HepG2 (cell line): ENCODE data around the gene ZFP62. TPM values are rescaled to one million over a fixed set of nuclear protein-coding genes. Genes with fewer than 3 reads are reported as not detected.

ENCODE experiments used
- AKAP8 ChIP-seq: sonication (generic); formaldehyde crosslinking; IDR thresholded peaks from 2 replicates; pipeline ENCODE4 v1.5.1; 2020; ENCODE audit warnings: mild to moderate bottlenecking, missing genetic modification reagents
- GABPA ChIP-seq, 2 experiments: IDR thresholded peaks; 2 replicates each; pipeline ENCODE4 v1.6.1; 2011 to 2016; ENCODE audit warnings: low read depth in 2 of 2, low read length in 1 of 2, missing biosample characterization in 1 of 2, missing genetic modification characterization in 1 of 2
- KDM5B ChIP-seq: sonication (generic); formaldehyde crosslinking; IDR thresholded peaks from 2 replicates; pipeline ENCODE4 v1.4.0; 2020; ENCODE audit warnings: missing genetic modification reagents, mild to moderate bottlenecking, borderline replicate concordance
- MXD4 ChIP-seq: IDR thresholded peaks from 2 replicates; pipeline ENCODE4 v1.6.1; 2016; ENCODE audit warnings: mild to moderate bottlenecking, missing biosample characterization, missing genetic modification reagents
- MXI1 ChIP-seq: IDR thresholded peaks from 3 replicates; pipeline ENCODE4 v1.6.1; 2012; ENCODE audit warnings: low read depth, low read length, inconsistent platforms, borderline replicate concordance
- PCBP2 ChIP-seq: fragments of 200-400 bp; formaldehyde crosslinking; optimal IDR thresholded peaks from 2 replicates; pipeline ENCODE3; 2018; ENCODE audit warnings: low read length, low read depth; ENCODE audit not compliant: poor library complexity, severe bottlenecking
- SOX6 ChIP-seq, 2 experiments: fragments of 450-650 bp in 1 of 2; sonication (generic) in 1 of 2; formaldehyde crosslinking in 1 of 2; IDR thresholded peaks; 2 replicates each; pipeline versions ENCODE4 v1.4.0 to v1.6.1; 2017 to 2020; ENCODE audit warnings: antibody characterized with exemption in 1 of 2, mild to moderate bottlenecking in 1 of 2, missing genetic modification reagents in 1 of 2
- SRSF9 ChIP-seq: fragments of 200-400 bp; formaldehyde crosslinking; IDR thresholded peaks from 2 replicates; pipeline ENCODE4 v1.6.1; 2018; ENCODE audit warnings: borderline replicate concordance, mild to moderate bottlenecking, low read depth, low read length; ENCODE audit not compliant: insufficient read depth, poor library complexity, severe bottlenecking
- THAP11 ChIP-seq: IDR thresholded peaks from 2 replicates; pipeline ENCODE4 v1.6.1; 2016; ENCODE audit warnings: missing biosample characterization, missing genetic modification reagents
- TP53 ChIP-seq: sonication (generic); formaldehyde crosslinking; conservative IDR thresholded peaks from 2 replicates; pipeline ENCODE4 v1.4.0; 2020; ENCODE audit warnings: missing genetic modification reagents
- ZBTB1 ChIP-seq: sonication (generic); formaldehyde crosslinking; IDR thresholded peaks from 2 replicates; pipeline ENCODE4 v1.4.0; 2020; ENCODE audit warnings: missing genetic modification reagents, borderline replicate concordance
- ZKSCAN1 ChIP-seq: fragments of 150-350 bp; IDR thresholded peaks from 2 replicates; pipeline ENCODE4 v1.6.1; 2014; ENCODE audit warnings: low read length
- ZNF235 ChIP-seq: sonication (generic); formaldehyde crosslinking; IDR thresholded peaks from 2 replicates; pipeline ENCODE4 v1.8.1; 2023; ENCODE audit warnings: mild to moderate bottlenecking, missing genetic modification reagents, borderline replicate concordance
- ZNF543 ChIP-seq: sonication (generic); formaldehyde crosslinking; IDR thresholded peaks from 2 replicates; pipeline ENCODE4 v1.4.0; 2020; ENCODE audit warnings: mild to moderate bottlenecking, missing genetic modification reagents
- ZNF563 ChIP-seq: sonication (generic); formaldehyde crosslinking; IDR thresholded peaks from 2 replicates; pipeline ENCODE4 v1.8.0; 2022; ENCODE audit warnings: mild to moderate bottlenecking, moderate library complexity, missing genetic modification reagents
- ZNF619 ChIP-seq: sonication (generic); formaldehyde crosslinking; IDR thresholded peaks from 2 replicates; pipeline ENCODE4 v1.4.0; 2020; ENCODE audit warnings: mild to moderate bottlenecking, missing genetic modification reagents
- polyA plus RNA-seq, 8 experiments: library from polyadenylated mRNA; depleted of rRNA in 3 of 8; stranded (reverse) in 7 of 8; unstranded in 1 of 8; fragments of >200 nt; fragmentation: Illumina TruSeq in 4 of 8; extraction: Trizol in 4 of 8; gene quantifications; 2 replicates each; pipeline versions ENCODE4 v1.2.1 to v1.2.3, GENCODE V29; 2011 to 2016; ENCODE audit warnings: low read depth in 4 of 8, missing spikeins in 1 of 8, mixed read lengths in 1 of 8; ENCODE audit not compliant: insufficient read depth in 1 of 8
- total RNA-seq, 5 experiments: library from RNA; depleted of rRNA; stranded (reverse); fragments of >200 nt; fragmentation: Illumina TruSeq; extraction: Trizol; gene quantifications; 2 replicates each; pipeline ENCODE4 v1.2.3, GENCODE V29; 2016; ENCODE audit warnings: low read depth in 1 of 5
- TF ChIP-seq, protein P1 (sequence below): sonication (generic); formaldehyde crosslinking; IDR thresholded peaks from 2 replicates; pipeline ENCODE4 v1.4.0; 2020; ENCODE audit warnings: missing genetic modification reagents
- TF ChIP-seq, protein P2 (sequence below): sonication (generic); formaldehyde crosslinking; IDR thresholded peaks from 2 replicates; pipeline ENCODE4 v1.5.0; 2020; ENCODE audit warnings: missing genetic modification reagents
- TF ChIP-seq, protein P3 (sequence below): sonication (generic); IDR thresholded peaks from 2 replicates; pipeline ENCODE4 v1.6.1; 2016; ENCODE audit warnings: low read depth, borderline replicate concordance
- TF ChIP-seq, protein P4 (sequence below): IDR thresholded peaks from 2 replicates; pipeline ENCODE4 v1.6.1; 2018; ENCODE audit warnings: missing genetic modification reagents

ZFP62 gene
- total and polyA plus RNA-seq, 2 of the 13 experiments (the other 11 are each of a cell fraction or from before 2014, with no cell fraction given): 8.2 to 19.4 TPM

DNA sequence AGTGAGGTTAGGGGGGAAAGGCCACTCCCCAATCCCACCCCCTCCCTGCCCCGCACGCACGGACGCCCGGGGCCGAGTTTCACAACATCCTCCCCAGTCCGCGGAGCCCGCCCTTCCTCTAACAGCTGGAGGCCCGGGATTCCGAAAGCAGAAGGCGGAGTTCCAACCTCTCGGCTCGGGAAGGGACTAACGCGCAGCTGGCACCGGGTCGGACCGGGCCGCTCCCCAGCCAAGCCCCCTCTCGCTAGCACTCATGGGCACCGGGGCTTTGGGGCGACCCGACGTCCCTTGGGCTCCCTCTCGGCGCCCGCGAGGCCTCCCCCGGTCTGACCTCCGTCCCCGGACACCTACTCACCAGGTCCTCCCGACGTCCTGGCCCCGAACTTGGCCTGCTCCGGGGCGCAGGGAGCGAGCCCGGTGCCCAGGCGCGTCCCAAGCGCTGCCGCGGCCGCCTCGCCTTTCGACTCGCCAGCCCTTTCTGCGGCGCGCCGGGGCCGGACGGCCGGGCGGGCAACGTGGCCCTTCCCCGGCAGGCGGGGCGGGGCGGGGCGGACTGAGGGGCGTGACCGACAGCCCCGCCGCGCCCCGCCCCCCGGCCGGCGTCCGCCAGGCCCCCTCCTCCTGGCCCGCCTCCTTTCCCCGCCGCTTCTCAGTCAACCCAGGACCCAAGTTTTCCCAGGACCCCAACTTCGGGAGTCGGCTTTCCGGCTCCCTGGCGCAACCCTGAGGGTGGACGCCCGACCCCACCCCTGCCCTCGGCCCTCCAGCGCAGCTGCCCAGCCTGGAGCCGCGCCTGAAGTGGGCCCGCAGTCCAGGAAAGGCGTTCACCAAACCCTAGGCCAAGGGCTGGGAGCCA is 58.5 kb downstream of the ZFP62 start, which contains the start of gene MGAT1 (continued):
- TF ChIP-seq, protein P1, sequence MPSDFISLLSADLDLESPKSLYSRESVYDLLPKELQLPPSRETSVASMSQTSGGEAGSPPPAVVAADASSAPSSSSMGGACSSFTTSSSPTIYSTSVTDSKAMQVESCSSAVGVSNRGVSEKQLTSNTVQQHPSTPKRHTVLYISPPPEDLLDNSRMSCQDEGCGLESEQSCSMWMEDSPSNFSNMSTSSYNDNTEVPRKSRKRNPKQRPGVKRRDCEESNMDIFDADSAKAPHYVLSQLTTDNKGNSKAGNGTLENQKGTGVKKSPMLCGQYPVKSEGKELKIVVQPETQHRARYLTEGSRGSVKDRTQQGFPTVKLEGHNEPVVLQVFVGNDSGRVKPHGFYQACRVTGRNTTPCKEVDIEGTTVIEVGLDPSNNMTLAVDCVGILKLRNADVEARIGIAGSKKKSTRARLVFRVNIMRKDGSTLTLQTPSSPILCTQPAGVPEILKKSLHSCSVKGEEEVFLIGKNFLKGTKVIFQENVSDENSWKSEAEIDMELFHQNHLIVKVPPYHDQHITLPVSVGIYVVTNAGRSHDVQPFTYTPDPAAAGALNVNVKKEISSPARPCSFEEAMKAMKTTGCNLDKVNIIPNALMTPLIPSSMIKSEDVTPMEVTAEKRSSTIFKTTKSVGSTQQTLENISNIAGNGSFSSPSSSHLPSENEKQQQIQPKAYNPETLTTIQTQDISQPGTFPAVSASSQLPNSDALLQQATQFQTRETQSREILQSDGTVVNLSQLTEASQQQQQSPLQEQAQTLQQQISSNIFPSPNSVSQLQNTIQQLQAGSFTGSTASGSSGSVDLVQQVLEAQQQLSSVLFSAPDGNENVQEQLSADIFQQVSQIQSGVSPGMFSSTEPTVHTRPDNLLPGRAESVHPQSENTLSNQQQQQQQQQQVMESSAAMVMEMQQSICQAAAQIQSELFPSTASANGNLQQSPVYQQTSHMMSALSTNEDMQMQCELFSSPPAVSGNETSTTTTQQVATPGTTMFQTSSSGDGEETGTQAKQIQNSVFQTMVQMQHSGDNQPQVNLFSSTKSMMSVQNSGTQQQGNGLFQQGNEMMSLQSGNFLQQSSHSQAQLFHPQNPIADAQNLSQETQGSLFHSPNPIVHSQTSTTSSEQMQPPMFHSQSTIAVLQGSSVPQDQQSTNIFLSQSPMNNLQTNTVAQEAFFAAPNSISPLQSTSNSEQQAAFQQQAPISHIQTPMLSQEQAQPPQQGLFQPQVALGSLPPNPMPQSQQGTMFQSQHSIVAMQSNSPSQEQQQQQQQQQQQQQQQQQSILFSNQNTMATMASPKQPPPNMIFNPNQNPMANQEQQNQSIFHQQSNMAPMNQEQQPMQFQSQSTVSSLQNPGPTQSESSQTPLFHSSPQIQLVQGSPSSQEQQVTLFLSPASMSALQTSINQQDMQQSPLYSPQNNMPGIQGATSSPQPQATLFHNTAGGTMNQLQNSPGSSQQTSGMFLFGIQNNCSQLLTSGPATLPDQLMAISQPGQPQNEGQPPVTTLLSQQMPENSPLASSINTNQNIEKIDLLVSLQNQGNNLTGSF (CRISPR knock-in tag): peak; percentile 54; the same call in 1 of the 2 replicates
- TF ChIP-seq AKAP8 (CRISPR knock-in tag): peak; percentile 96
- 0 out of 2 replicates have a peak, but pooled peaks have one; percentile 34 for TF ChIP-seq ZNF235 (CRISPR knock-in tag)
- no peak for TF ChIP-seq GABPA (IDR thresholded peaks at IDR 0.05; ENCODE audit: low read depth, low read length)
- TF ChIP-seq GABPA (CRISPR knock-in tag; IDR thresholded peaks at IDR 0.05; ENCODE audit: low read depth): 0 out of 2 replicates have a peak, but pooled peaks have one; percentile 11
- TF ChIP-seq MXD4 (CRISPR knock-in tag): peak; percentile 61
- TF ChIP-seq, protein P2, sequence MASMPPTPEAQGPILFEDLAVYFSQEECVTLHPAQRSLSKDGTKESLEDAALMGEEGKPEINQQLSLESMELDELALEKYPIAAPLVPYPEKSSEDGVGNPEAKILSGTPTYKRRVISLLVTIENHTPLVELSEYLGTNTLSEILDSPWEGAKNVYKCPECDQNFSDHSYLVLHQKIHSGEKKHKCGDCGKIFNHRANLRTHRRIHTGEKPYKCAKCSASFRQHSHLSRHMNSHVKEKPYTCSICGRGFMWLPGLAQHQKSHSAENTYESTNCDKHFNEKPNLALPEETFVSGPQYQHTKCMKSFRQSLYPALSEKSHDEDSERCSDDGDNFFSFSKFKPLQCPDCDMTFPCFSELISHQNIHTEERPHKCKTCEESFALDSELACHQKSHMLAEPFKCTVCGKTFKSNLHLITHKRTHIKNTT: no peak
- TF ChIP-seq SRSF9: no peak
- TF ChIP-seq, protein P3, sequence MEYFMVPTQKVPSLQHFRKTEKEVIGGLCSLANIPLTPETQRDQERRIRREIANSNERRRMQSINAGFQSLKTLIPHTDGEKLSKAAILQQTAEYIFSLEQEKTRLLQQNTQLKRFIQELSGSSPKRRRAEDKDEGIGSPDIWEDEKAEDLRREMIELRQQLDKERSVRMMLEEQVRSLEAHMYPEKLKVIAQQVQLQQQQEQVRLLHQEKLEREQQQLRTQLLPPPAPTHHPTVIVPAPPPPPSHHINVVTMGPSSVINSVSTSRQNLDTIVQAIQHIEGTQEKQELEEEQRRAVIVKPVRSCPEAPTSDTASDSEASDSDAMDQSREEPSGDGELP: peak; percentile 97
- no peak for TF ChIP-seq TP53
- peak; percentile 88; the same call in 1 of the 2 replicates for TF ChIP-seq ZNF543 (CRISPR knock-in tag)
- peak; percentile 67; the same call in 1 of the 2 replicates for TF ChIP-seq ZNF563
- TF ChIP-seq ZBTB1: no peak
- no peak for TF ChIP-seq PCBP2
- TF ChIP-seq ZNF619 (CRISPR knock-in tag): no peak
- no peak for TF ChIP-seq ZKSCAN1
- no peak for TF ChIP-seq SOX6 (IDR thresholded peaks at IDR 0.05)
- peak; percentile 28; the same call in 1 of the 2 replicates for TF ChIP-seq SOX6 (CRISPR knock-in tag; IDR thresholded peaks at IDR 0.05)
- TF ChIP-seq THAP11 (CRISPR knock-in tag): no peak; the same call in 1 of the 2 replicates
- TF ChIP-seq MXI1: peak; percentile 70; the same call in 1 of the 3 replicates
- TF ChIP-seq, protein P4, sequence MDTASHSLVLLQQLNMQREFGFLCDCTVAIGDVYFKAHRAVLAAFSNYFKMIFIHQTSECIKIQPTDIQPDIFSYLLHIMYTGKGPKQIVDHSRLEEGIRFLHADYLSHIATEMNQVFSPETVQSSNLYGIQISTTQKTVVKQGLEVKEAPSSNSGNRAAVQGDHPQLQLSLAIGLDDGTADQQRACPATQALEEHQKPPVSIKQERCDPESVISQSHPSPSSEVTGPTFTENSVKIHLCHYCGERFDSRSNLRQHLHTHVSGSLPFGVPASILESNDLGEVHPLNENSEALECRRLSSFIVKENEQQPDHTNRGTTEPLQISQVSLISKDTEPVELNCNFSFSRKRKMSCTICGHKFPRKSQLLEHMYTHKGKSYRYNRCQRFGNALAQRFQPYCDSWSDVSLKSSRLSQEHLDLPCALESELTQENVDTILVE (CRISPR knock-in tag): no peak
- TF ChIP-seq KDM5B (CRISPR knock-in tag): peak; percentile 80
